ENCODE results near the gene ILKAP. TPM values are rescaled to one million over a fixed set of nuclear protein-coding genes. Genes with fewer than 3 reads are reported as not detected.

ILKAP gene
- total RNA-seq, 4 donors from 2014 or later: 27.2 to 48.0 (median 37.2) TPM

DNA sequence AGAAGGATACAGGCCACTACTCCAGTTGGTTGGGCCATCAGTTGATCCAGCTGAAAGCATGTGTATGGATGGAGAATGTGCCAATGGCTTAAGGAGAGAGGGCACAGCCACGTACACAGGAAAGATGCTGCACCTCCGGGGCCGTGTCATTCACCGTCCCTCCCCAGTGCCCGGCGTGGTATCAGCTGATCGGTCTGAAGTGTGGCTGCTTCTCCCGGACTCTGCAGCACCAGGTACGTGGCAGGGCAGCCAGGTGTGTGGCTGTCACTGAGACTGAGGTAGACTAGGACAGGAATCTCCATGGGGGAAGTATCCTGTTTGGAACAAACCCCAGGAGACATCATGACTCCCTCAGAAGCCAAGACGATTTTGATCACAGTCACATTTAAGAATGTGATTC is 48.9 kb downstream of the ILKAP start:
- TF ChIP-seq CTCF (IDR thresholded peaks at IDR 0.05; ENCODE audit: low read depth): no peak

GRCh38 chr2:238152771-238153688 is 50.5 kb downstream of the ILKAP start:
- no peak for TF ChIP-seq CTCF (IDR thresholded peaks at IDR 0.05; ENCODE audit: low read depth)

DNA sequence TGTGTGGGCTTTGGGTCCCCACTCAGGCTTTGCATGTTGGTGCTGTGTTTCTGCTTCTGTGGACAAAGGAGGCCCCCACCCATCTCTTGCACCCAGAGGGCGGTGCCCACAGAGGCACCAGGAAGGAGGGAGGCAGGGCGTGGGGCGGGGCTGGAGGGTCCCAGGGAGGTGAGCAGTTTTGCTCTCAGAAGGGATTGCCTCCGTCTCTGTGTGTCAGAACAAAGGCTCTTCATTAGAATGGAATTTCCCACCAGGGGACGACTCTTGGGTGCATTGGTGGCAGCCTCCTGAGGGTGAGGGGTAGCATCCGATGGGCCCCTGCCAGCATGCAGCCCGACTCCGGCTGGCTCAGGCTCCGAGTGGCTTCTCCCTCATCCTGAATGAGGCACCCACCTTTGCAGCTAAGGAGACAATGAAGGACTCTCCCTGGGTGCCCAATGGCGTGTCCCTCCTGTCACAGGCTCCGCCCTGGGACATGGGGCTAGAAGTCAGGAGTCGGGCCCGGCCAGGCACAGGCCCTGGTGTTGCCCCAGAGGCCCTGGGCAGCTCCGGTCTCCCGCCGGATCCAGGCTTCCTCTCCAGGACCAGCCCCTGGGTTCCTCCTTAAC is 51.8 kb downstream of the ILKAP start:
- no peak for TF ChIP-seq CTCF (IDR thresholded peaks at IDR 0.05; ENCODE audit: low read depth)

DNA sequence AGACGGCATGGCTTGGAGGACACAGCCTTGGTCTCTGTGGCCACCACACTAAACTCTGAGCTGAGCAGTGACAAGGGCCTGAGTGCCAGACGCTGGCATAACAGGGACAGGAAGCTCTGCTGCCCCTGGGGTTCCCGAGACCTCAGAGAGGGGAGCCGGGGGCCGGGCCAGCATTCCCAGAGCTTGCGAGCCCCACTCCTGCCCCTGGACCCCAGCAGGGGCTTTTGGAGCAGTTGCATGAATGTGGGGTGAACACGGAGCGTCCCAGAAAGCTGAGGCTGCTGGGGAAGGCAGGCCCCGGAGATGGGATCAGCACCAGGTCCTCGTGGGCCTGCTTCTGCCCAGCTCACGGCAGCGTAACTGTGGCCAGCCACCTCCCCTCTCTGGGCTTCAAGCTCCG is 52.3 kb downstream of the ILKAP start:
- no peak for TF ChIP-seq CTCF (IDR thresholded peaks at IDR 0.05; ENCODE audit: low read depth)

DNA sequence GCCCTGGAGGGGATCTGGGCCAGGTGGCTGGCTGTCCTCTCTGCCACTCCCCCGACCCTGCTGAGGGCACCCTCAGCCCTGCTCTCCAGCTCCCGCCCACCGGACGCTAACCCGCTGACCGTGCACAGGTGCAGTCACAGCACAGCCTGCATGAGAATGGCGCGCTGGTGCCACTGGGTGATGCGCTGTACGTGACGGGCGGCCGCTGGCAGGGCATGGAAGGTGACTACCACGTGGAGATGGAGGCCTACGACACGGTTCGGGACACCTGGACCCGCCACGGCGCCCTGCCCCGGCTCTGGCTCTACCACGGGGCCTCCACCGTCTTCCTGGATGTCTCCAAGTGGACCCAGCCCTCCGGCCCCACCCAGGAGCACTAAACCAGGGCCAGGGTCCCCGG is 52.8 kb downstream of the ILKAP start:
- TF ChIP-seq CTCF (IDR thresholded peaks at IDR 0.05; ENCODE audit: low read depth): no peak

DNA sequence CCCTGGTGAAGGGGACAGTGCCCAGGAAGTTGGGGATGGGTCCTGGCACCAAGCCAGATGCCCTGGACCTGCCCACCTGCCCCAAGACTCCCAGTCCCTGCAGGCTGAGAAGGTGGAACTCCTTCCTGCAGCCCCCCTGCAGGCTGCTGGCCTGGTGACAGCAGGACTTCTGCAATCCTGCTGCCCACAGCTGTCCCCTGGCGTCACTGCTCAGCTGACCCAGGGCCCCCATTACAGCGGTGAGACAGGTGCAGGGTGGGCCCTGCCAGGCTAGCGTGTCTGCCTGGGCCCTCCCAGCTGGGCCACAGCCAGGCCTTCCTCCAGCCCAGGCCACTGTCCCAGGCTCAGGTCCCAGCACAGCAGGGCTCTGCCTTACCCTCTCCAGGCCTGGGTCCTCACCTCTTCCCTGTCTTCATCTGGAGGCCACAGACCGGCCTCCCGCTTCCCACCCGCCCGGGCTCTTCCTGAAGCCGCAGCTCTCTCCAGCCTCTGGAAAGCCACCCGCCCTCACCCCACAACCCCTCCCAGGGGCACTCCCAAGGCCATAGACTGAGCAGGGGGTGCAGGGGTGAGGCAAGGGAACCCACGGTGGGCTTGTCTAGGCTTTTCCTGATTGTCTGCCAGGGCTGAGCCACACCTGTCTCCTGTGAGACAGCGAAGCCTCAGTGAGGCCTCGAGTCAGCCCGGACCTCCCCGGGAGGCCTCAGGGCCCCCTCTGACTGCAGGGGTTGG is 53.5 kb downstream of the ILKAP start:
- no peak for TF ChIP-seq CTCF (IDR thresholded peaks at IDR 0.05; ENCODE audit: low read depth)

GRCh38 chr2:238148981-238149380 is 54.5 kb downstream of the ILKAP start:
- no peak for TF ChIP-seq CTCF (IDR thresholded peaks at IDR 0.05; ENCODE audit: low read depth)
